ENCODE measurements around the gene PLCD3.

DNA sequence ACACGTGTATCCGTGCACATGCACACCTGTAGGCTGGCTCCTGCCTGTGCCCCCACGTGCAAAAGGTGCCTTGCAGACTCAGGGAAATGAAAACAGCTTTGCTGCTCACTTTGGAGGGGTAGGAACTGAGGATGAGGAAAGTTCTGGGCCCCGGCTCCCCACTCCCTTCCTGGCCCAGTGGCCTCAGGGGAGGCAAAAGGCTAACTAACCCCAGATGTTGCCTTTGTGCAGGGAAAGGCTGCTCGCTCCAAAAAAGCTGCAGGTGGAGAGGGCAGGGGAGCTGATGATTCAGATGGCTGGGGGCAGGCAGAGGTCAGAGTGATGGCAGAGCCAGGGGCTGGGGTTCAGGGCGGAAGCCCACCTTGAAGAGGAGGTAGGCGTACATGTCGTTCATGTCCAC, 12.4 kb downstream of the PLCD3 start:
- TF ChIP-seq, protein P1, sequence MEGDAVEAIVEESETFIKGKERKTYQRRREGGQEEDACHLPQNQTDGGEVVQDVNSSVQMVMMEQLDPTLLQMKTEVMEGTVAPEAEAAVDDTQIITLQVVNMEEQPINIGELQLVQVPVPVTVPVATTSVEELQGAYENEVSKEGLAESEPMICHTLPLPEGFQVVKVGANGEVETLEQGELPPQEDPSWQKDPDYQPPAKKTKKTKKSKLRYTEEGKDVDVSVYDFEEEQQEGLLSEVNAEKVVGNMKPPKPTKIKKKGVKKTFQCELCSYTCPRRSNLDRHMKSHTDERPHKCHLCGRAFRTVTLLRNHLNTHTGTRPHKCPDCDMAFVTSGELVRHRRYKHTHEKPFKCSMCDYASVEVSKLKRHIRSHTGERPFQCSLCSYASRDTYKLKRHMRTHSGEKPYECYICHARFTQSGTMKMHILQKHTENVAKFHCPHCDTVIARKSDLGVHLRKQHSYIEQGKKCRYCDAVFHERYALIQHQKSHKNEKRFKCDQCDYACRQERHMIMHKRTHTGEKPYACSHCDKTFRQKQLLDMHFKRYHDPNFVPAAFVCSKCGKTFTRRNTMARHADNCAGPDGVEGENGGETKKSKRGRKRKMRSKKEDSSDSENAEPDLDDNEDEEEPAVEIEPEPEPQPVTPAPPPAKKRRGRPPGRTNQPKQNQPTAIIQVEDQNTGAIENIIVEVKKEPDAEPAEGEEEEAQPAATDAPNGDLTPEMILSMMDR (IDR thresholded peaks at IDR 0.05; ENCODE audit: insufficient read depth, low read length, poor library complexity, severe bottlenecking): no peak
- no peak for TF ChIP-seq EZH2phosphoT487 (conservative IDR thresholded peaks at IDR 0.05; ENCODE audit: low read length)

Data from SU-DHL-6 (cell line).